Cortex of kidney (tissue), 1 donor: Measurements from ENCODE around the gene CD300LG.
"Not testable (repeated sequence)": the region's sequence is repeated elsewhere in the genome, so short reads cannot be mapped to it uniquely, and the experiment has no call there.

Experiments used
- DNase-seq: peaks from one replicate; lab custom pipeline; 2025; lab: John Stamatoyannopoulos, UW

Gene CD300LG

GRCh38 chr17:43846963-43847371 lies at the start of gene CD300LG:
CD300LG (plus strand) TSS chr17:43847176; CDS start chr17:43847217, 41 bp downstream.
- no peak for DNase-seq

- DNase-seq: not testable (repeated sequence)
Measured at GRCh38 chr17:43798024-43798423, 49.0 kb upstream of the CD300LG start.

- no peak for DNase-seq
Measured at GRCh38 chr17:43799047-43799446, 47.9 kb upstream of the CD300LG start.

- no peak for DNase-seq
Measured at GRCh38 chr17:43800736-43801135, 46.2 kb upstream of the CD300LG start.

GRCh38 chr17:43801844-43802243 lies 45.1 kb upstream of the CD300LG start:
- no peak for DNase-seq

- DNase-seq: no peak
Measured at GRCh38 chr17:43803758-43804157, 43.2 kb upstream of the CD300LG start.

- no peak for DNase-seq
Measured at GRCh38 chr17:43805117-43805516, 41.9 kb upstream of the CD300LG start.

- DNase-seq: no peak
Measured at GRCh38 chr17:43808076-43808475, 38.9 kb upstream of the CD300LG start.

GRCh38 chr17:43809121-43809520 lies 37.9 kb upstream of the CD300LG start:
- DNase-seq: no peak

GRCh38 chr17:43810226-43810715 lies 36.7 kb upstream of the CD300LG start:
- DNase-seq: no peak

- DNase-seq: no peak
Measured at GRCh38 chr17:43810823-43811222, 36.2 kb upstream of the CD300LG start.

- DNase-seq: no peak
Measured at GRCh38 chr17:43812396-43813265, 34.3 kb upstream of the CD300LG start.

GRCh38 chr17:43813386-43813785 lies 33.6 kb upstream of the CD300LG start:
- no peak for DNase-seq

- no peak for DNase-seq
Measured at GRCh38 chr17:43814026-43814425, 33.0 kb upstream of the CD300LG start.

GRCh38 chr17:43814714-43815113 lies 32.3 kb upstream of the CD300LG start:
- no peak for DNase-seq

GRCh38 chr17:43816336-43817320 lies 30.3 kb upstream of the CD300LG start:
- DNase-seq: no peak

- DNase-seq: no peak
Measured at GRCh38 chr17:43817826-43818225, 29.1 kb upstream of the CD300LG start.

- DNase-seq: no peak
Measured at GRCh38 chr17:43818966-43819365, 28.0 kb upstream of the CD300LG start.

- DNase-seq: no peak
Measured at GRCh38 chr17:43820759-43821158, 26.2 kb upstream of the CD300LG start.

GRCh38 chr17:43822570-43823190 lies 24.3 kb upstream of the CD300LG start:
- no peak for DNase-seq

GRCh38 chr17:43823350-43824084 lies 23.5 kb upstream of the CD300LG start:
- DNase-seq: no peak
